CD4-positive, alpha-beta T cell treated with Interleukin-21 for 1 hour (primary cell): ENCODE measurements around the gene ARID2.

Source experiments
- DNase-seq: peaks from one replicate; pipeline ENCODE4 v3.0.0-alpha.2; 2020

ARID2 gene

GRCh38 chr12:45878630-45879255 lies 149.2 kb downstream of the ARID2 start:
- peak; percentile 47 for DNase-seq

- no peak for DNase-seq
These were observed 149.9 kb downstream of the ARID2 start for GRCh38 chr12:45879363-45879895.

DNA sequence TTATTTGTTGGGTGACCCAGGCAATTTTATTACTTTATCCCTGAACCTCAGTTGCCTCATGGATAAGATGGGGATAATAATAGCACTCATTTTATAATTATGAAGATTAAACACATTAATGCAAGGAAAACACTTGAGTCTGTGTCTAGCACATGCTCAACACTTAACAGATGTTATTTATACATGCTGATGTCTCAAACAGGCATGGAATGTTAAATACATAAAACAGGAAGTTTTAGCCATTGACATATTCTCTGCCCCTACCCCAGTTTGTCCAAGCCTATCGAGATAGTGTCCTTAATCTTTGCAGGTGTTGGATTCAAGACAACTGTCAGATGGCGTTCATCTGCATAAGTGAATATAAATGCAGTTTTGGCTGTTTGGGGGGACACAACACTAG lies 151.0 kb downstream of the ARID2 start:
- DNase-seq: no peak

DNA sequence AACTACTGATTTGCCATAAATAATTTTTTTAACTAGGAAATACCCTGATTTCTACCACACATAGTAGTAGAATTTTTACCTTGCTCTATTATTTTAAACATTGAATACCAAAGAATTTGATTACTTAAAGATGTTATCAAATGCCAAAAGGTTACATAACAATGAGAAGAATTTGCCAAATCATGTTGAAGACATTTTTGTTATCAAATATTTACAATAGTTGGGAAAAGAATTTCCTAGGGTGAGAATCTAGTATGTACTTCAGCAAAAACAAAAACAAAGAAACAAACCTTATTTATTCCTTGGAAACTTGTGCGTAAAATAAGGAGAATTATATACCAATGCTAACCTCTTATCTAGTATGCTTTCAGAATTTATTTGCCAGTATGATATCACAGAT lies 153.7 kb downstream of the ARID2 start:
- DNase-seq: no peak

- no peak for DNase-seq
These were observed 157.2 kb downstream of the ARID2 start for GRCh38 chr12:45886685-45887084.

- no peak for DNase-seq
These were observed 158.0 kb downstream of the ARID2 start for GRCh38 chr12:45887544-45887943.

DNA sequence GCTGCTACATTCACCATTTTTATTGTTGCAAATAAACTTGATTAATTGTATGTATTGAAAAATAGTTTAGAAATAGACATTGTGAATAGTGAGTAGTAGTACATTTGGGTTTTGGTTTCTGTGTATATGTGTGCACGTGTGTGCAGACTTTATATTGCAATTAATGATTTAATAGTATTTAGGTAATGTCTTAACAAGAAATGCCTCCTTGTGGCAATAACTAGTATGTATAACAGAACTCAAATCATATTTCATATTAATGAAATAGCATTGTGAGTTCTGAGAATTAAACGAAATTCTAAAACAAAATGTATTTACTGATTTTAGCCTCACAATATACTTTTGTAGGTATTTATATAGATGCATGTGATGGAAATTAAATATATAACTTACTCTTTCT lies 160.8 kb downstream of the ARID2 start:
- no peak for DNase-seq

DNA sequence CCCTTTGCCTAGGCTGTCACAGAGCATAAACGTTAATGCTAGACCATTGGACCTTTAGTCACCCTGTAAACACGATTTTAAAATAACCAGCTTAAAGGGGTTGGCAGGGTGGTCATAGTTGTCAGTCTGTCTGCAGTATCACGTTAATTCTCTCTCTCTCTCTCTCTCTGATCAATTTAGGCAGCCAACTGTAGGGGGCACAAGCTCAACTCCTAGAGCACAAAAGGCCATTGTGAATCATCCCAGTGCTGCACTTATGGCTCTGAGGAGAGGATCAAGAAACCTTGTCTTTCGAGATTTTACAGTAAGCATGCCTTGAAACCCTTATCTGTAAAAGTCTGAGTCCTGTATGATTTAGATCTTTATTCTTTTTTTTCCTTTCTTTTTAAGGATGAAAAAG lies 163.7 kb downstream of the ARID2 start:
- DNase-seq: no peak

DNA sequence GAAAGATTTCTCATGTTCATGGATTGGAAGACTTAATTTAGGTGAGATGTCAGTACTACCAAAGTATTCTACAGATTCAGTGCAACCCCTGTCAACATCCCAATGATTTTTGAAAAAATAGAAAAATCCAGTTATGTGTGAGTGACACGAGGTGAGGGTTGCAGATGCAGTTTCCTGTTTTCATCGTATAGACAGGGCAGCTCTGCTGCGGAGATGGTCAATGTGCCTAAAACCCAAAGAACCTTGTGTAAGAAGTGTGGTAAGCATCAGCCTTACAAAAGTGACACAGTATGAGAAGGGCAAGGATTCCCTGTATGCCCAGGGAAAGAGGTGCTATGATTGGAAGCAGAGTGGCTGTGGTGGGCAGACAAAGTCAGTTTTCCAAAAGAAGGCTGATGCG lies 166.5 kb downstream of the ARID2 start:
- no peak for DNase-seq

- no peak for DNase-seq
These were observed 168.6 kb downstream of the ARID2 start for GRCh38 chr12:45898094-45898493.

DNA sequence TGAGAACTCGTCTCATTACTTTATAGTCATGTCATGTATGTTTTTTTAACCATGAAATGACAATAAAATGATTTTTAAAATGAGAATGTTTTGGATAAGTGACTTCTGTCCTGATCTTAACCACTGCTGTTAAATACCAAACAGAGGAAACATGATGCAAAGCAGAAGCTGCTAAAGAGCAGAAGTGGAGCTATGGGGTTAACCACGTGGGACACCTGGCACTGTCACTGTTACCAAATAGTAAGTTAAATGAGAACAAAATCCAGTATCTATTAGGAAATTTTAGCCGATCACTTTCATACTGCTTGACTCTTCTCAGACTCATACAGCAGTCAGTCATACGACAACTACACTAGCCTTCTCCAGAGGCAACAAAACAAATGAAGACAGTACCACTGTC lies 178.4 kb downstream of the ARID2 start:
- no peak for DNase-seq

GRCh38 chr12:45909041-45909713 lies 179.7 kb downstream of the ARID2 start:
- no peak for DNase-seq

DNA sequence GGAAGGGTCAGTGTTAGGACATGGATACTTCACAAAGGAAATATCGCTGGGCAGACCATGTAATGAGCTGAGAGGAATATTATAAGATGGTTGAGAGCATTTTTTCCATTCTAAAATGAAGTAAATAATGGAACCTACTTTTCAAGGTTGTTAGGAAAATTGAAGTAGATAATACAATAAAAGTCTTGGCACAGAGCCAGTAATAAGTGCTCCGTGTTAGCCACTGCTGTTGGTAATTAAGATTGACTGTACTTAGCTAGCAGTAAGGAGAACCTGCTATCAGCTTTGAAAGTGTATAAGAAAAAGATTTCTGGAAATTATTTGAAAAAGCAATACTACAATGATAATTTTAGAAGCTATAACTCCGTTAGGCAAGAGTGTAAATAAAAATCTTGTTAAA lies 183.3 kb downstream of the ARID2 start:
- DNase-seq: no peak

DNA sequence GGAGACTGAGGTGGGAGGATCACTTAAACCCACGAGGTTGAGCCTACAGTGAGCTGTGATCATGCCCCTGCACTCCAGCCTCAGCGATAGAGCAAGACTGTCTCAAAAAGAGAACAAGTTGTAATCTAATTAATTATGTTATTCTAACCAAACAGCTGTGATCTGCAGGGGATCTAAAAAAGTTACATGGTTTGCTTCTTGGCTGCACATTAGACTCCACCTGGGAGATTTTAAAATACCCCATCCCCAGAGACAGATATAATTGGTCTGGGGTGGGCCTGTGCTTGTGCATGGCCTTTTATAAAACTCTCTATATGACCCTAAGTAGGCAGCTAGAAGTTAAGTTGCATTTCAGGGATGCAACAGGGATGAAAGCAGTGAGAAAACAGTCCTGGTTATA lies 184.1 kb downstream of the ARID2 start:
- DNase-seq: no peak

DNA sequence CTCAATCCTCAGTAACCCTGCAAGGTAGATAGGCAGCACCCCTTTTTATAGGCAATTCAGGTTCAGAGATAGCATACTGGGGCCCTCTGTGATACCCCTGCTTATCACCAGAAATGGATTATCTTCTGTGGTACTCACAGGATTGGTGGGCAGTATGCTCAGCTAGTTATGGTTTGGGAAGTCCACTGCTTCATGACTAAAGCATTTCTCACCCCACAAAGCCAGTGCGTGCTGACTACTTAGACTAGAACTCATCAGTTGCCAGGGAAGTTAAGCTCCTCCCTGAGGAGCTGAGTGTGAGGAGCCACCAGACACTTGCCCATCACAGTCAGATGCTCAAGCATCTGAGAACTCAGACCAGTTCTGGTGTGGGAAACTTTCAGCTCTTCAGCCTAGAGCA lies 184.6 kb downstream of the ARID2 start:
- DNase-seq: no peak

GRCh38 chr12:45915405-45915804 lies 185.9 kb downstream of the ARID2 start:
- no peak for DNase-seq

DNA sequence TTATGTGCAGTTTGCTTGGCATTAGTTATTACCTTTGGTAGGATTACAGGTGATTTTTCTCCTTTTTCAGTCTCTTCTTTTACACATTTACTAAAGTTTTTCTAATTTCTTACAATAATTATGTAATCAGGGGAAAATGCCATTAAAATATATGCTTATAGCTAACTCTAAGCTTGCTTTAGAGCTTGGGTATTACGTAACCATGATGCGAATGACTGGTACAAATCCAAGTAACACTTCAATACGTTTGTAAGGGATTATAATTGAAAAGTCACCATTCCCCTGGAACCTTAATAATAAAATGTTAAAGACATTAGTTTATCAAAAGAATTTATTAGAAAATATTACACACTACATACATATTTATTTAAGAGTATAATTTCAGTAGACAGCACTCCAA lies 189.3 kb downstream of the ARID2 start:
- no peak for DNase-seq

DNA sequence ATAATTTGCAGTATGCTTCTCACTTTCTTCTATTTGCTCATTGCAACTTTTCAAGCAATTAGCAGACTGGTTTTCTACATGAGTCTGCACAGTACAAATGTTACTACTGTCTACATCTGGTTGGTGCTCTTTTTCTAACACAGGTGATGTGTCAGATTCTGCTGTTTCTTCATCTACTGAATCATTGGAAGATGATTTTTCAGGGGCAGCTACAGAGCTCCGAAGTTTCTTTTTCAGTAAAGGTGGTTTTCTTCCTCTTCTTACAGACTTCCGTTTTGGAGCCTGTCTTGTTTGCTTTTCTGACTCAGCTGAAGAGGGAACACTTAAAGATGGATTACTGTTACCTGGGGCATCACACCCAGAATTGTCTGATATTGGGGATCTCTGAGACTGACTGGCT lies 198.8 kb downstream of the ARID2 start:
- no peak for DNase-seq

GRCh38 chr12:45930369-45930768 lies 200.9 kb downstream of the ARID2 start:
- no peak for DNase-seq

DNA sequence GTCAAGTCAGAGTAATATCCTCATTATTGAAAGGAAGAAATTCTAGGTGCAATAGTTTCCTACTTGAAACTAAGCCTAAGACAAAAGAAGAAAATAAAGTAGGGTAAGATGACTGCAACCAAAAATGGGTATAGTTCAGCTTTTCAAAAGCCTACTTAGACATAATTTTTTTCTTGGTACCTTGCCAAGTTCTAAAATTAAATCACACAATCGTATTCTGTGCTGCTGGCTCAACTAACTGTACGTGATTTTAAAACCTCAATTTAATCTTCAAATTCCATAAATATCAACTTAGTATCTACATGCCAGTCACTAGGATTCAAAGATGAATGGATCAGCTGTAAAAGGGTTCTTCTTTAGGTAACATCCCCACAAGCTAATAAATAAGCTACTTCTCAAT lies 204.0 kb downstream of the ARID2 start:
- no peak for DNase-seq

- DNase-seq: no peak
These were observed 205.4 kb downstream of the ARID2 start for GRCh38 chr12:45934956-45935355.

- no peak for DNase-seq
These were observed 209.1 kb downstream of the ARID2 start for GRCh38 chr12:45938566-45938965.

- no peak for DNase-seq
These were observed 210.3 kb downstream of the ARID2 start for GRCh38 chr12:45939759-45940158.

DNA sequence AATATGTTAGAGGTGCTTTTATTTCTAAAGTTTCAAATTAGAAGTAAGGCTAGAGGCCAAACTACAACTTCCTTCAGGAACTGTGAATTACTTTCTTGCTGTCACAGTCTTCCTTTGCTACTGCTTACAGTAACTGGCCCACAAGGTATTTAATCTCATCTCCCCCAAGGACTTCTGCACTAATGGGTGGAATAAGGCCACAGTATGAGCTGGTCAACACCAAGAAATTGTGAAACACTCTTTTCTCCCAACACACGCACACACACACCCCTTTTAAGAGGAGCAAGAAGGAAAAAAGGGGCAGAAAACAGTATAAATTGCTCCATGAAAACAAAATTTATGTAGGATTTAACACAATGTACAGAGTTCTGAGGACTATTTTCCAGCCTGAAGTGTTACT lies 215.3 kb downstream of the ARID2 start:
- no peak for DNase-seq

- no peak for DNase-seq
These were observed 216.9 kb downstream of the ARID2 start for GRCh38 chr12:45946435-45946834.
